ENCODE measurements around the gene GRM4.

Gene GRM4

DNA sequence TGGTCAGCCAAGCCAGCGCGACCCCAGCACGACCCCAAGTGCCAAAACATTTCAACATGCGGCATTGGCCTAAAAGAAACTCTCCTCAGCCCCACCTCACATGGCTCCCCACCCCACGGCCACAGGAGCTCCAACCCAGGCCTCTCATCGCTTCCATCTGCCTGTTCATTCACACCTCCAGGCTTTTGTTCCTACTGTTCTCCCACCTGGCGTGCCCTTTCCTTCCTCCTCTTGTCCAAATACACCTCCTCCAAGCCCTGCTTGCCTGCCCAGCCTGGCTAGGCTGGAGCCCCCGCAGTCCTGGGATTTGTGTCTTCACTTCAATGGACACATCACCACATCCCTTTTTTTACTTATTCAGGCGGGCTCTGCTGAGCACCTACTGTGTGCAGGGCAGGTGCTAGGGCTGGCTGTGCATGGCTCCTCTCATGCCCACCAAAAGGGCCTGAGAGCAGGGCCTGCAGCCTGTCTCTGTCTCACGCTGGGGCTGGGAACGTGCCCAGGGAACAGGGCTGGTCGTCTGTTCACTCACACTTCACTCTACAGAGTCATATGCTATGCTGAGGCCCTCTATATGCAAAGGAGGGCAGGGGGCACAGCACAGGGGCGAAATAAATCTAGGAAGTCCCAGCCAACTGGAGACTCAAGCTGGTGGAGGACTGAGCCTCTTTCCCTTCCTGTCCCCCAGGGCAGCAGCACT lies 61.1 kb downstream of the GRM4 start:
- DNase-seq (ENCODE audit: low read depth) = no peak

- DNase-seq (ENCODE audit: low read depth) = no peak
Measured at GRCh38 chr6:34082864-34083626, 62.8 kb downstream of the GRM4 start.

DNA sequence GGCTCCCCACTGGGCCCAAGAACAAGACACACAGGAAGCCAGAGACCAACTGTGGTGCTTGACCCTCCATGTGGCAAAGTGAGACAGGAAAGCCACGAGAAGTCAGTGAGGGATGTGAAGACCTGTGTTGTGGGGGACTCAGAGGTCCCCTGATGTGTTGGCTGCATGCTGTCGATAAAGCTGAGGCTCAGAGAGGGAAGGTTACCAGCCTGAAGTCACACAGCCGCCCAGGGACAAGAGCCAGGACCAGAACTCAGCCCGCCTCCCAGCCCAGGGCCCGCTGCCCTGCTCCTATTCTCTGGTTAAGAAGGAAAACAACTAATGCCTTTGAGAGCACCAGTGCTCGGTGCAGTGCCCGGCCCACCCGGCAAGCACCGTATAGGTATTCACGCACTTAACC lies 63.5 kb downstream of the GRM4 start:
- DNase-seq (ENCODE audit: low read depth) = no peak

- no peak for DNase-seq (ENCODE audit: low read depth)
Measured at GRCh38 chr6:34080357-34080756, 65.5 kb downstream of the GRM4 start.

DNA sequence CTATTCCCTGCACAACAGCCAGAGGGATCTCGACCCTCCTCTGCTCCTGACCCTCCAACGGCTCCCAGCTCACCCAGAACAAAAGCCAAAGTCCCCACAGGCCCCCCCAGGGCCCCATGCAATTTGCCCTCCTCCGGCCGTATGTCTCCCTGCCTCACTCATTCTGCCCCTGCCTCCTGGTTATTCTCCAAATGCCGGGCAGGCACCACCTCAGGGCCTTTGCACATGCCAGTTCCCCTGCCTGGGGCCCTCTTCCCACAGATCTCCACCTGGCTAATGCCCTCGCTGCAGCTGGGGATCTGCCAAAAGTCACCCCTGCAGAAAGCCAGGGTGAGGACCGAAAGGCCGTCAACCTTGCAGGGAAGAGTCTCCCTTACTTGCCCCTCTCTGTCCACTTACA lies 66.0 kb downstream of the GRM4 start:
- DNase-seq (ENCODE audit: low read depth) = no peak

GRCh38 chr6:34075906-34076305 lies 70.0 kb downstream of the GRM4 start:
- no peak for DNase-seq (ENCODE audit: low read depth)

DNA sequence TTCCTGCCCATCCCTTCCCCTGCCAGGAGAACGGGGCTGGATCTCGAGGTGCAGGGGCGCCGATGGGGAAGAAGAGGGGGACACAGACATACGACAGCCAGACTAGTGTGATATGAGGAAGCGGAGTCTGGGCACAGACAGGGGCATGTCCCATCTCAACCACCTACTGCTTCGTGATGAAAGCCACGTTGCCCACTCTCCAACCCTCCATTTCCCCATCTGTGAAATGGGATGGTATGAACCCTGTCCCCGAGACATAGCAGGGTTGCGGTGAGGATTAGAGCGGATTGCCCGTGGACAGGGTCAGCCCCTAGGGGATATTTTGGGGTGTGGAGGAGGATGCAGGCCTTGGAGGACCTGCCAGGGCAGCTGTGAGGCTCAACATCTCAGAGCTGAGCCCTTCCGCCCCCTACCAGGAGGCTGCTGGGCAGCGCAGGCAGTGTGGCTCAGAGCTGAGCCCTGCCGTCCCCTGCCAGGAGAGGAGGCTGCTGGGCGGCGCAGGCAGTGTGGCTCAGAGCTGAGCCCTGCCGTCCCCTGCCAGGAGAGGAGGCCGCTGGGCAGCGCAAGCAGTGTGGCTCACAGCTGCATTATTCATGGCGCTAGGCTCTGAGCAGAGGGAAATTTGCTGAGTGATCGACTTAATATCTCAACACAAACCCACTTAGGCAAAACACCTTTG lies 71.7 kb downstream of the GRM4 start:
- no peak for DNase-seq (ENCODE audit: low read depth)

DNA sequence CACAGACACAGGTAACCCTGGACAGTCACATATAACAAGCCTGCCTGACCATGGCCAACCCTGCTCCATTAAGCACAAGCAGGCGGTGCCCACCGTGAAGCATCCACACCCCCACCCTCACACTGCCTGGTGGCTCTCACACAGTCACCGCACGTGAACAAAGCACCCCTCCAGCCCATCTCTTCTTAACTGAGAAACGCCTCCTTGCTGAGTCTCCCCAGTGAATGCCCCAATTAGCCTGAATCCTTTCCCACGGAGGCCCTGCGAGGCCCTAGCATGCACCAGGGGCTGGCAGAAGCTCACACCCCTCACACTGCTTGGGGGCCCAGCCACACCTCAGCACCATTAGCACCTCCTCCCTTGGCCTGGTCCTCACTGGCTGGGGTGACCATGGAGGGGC lies 72.3 kb downstream of the GRM4 start:
- no peak for DNase-seq (ENCODE audit: low read depth)

DNA sequence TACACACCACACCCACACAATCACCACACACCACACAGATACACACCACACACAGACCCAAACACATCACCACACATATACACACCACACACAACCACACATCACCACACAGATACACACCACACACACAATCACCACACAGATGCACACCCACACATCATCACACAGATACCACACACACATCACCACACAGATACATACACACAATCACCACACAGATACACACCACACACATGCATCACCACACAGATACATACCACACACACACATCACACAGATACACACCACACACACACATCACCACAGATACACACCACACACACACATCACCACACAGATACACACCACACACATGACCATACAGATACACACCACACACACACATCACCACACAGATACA lies 73.2 kb downstream of the GRM4 start:
- DNase-seq (ENCODE audit: low read depth) = no peak

DNA sequence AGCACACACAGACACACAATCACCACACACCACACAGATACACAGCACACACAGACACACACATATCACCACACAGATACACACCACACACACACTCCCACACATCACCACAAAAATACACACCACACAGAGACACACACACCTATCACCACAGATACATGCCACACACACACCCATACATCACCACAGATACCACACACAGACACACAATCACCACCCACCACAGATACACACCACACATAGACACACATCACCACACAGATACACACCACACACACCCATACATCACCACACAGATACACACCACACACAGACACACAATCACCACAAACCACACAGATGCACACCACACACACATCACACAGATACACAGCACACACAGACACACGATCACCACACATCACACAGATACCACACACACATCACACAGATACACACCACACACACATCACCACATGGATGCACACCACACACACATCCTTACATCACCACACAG lies 74.0 kb downstream of the GRM4 start:
- no peak for DNase-seq (ENCODE audit: low read depth)

DNA sequence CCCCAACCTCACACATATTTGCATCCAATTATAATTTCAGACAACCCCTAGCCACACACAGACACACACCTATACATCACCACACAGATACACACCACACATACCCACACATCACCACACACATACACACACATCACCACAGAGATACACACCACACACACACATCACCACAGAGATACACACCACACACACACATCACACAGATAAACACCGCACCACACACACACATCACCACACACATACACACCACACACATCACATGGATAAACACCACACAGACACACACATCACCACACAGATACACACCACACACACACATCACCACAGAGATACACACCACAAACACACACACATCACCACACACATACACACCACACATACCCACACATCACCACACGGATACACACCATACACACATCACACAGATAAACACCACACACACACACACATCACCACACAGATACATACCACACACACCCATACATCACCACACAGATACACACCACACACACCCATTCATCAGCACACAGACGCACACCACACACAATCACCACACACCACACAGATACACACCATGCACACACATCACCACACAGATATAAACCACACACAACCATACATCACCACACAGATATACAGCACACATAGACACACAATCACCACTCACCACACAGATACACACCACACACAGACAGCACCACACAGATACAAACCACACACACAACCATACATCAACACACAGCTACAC lies 74.6 kb downstream of the GRM4 start:
- no peak for DNase-seq (ENCODE audit: low read depth)

GRCh38 chr6:34070315-34071135 lies 75.4 kb downstream of the GRM4 start:
- DNase-seq (ENCODE audit: low read depth) = no peak

DNA sequence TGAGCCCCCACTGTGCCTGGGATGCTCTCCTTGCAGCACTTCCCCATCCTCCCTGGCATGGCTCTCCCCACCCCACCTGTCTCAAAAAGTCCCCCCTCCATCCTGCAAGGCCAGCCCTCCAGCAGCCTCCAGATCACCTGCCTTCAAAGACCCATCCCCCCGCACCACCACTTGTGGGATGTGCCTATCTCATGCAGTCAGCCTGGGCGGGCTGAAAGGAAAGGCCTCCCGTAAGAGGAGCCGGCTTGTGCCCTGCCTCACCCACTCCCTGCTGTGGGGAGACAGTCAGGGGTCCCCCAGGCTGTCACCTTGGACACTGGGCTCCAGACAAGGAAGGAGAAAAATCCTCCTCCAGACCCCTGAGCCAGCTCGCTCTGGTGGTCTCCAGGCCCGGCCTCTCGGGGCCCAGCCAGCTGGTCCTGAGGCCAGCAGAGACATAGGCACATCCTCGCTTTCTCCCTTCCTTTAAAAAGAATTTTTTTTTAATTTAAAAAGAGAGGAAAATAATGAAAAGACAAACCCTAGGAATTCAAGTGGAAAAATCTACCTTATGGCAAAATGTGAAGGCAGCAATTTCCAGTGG lies 77.3 kb downstream of the GRM4 start:
- no peak for DNase-seq (ENCODE audit: low read depth)

GRCh38 chr6:34067814-34068213 lies 78.1 kb downstream of the GRM4 start:
- no peak for DNase-seq (ENCODE audit: low read depth)

DNA sequence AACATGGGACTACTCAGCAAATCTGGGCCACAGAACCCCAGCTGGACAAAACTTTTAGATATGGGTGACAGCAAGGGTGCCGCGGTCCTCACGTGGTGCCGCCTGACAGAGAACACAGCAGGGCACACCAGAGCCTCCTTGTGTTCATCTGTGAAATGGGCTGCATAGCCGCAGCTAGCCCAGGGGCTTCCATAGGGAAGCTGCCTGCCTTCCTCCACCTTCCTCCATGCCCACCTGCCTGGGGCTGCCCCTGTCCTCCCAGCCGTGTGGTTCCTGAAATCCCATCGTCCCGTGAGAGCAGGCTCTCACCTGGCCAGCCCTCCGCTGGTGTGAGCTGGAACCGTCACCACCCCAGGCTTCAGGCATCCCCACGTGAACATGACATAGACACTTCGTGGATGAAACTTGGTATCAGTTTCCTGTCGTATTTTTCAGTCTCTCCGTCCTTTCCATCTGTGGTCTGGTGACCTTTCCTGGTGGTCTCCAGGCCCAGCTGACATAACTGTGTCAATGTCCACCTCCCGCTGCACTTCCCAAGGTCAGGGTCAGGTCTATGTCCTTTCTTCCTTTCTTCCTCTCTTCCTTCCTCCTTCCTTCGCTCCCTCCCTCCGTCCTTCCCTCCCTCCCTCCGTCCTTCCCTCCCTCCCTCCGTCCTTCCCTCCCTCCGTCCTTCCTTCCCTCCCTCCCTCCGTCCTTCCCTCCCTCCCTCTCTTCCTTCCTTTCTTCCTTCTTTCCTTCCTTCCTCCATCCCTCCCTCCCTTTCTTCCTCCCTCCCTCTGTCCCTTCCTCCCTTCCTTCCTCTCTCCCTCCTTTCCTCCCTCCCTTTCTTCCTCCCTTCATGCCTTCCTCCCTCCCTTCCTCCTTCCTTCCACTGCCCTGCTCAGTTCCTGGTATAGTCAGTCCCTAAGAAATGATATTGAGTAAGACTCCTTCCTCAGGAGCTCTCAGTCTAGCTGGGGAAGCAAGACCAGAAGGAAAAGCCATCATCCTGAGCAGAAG lies 78.8 kb downstream of the GRM4 start:
- no peak for DNase-seq (ENCODE audit: low read depth)

DNA sequence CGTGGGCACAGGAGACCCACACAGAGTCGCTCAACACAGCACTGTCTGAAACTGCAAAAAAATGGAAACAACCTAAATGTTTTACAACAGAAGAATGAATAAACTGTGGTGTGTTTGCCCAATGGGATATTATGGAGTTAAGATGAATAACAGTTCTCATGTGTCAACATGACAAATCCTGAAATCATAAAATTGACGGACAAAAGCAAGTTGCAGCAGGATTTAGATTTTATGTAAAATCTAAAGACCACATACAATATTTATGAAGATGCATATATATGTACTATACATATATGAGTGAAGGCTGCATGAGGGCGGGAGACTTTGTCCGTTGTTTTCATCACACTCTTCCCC lies 79.7 kb downstream of the GRM4 start:
- no peak for DNase-seq (ENCODE audit: low read depth)

GRCh38 chr6:34065466-34066217 lies 80.2 kb downstream of the GRM4 start:
- DNase-seq (ENCODE audit: low read depth) = no peak

- no peak for DNase-seq (ENCODE audit: low read depth)
Measured at GRCh38 chr6:34064675-34065074, 81.2 kb downstream of the GRM4 start.

DNA sequence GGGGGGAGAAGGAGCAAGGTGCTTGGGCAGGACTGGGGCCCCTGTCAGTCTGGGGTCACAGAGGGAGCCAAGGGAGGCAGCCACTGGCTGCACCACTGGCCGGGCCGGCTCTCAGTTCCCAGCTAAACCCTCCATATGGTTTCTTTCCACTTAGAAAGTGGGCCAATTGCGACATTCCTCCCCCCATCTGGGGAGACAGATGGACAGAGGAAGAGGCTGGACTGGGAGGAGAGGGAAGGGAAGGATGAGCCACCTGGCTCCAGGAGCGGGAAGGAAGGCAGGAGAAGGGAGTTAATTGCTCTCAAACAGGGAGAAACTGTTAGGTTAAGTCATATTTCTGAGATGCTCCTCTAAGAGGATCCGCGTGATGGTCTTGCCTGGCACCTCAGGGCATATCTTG lies 82.2 kb downstream of the GRM4 start:
- no peak for DNase-seq (ENCODE audit: low read depth)

All from activated gamma-delta T cell treated with anti-CD3 and anti-CD28 coated beads, Interleukin-2, amount 50 U/mL, for 16 hours (primary cell).